Hepatocyte (in vitro differentiated cells): Measurements from ENCODE around the gene STK32C.

Source experiments
- EZH2 ChIP-seq: fragments of 200-600 bp; sonication (generic); IDR thresholded peaks from 2 replicates; pipeline ENCODE4 v1.6.1; 2016; ENCODE audit warnings: antibody characterized with exemption, mild to moderate bottlenecking, borderline replicate concordance
- EZH2phosphoT487 ChIP-seq: fragments of 200-600 bp; sonication (generic); IDR thresholded peaks from one replicate; pipeline ENCODE4 v1.6.1; 2018; ENCODE audit warnings: antibody characterized with exemption, mild to moderate bottlenecking, low read depth, moderate library complexity; ENCODE audit not compliant: unreplicated experiment, severe bottlenecking
- TF ChIP-seq, protein P1 (sequence below): fragments of 200-600 bp; sonication (generic); IDR thresholded peaks from 2 replicates; pipeline ENCODE4 v1.5.1; 2016; ENCODE audit warnings: antibody characterized with exemption, mild to moderate bottlenecking; ENCODE audit not compliant: poor library complexity

GRCh38 chr10:132178672-132179545 is 128.8 kb downstream of the STK32C start:
- TF ChIP-seq, protein P1, sequence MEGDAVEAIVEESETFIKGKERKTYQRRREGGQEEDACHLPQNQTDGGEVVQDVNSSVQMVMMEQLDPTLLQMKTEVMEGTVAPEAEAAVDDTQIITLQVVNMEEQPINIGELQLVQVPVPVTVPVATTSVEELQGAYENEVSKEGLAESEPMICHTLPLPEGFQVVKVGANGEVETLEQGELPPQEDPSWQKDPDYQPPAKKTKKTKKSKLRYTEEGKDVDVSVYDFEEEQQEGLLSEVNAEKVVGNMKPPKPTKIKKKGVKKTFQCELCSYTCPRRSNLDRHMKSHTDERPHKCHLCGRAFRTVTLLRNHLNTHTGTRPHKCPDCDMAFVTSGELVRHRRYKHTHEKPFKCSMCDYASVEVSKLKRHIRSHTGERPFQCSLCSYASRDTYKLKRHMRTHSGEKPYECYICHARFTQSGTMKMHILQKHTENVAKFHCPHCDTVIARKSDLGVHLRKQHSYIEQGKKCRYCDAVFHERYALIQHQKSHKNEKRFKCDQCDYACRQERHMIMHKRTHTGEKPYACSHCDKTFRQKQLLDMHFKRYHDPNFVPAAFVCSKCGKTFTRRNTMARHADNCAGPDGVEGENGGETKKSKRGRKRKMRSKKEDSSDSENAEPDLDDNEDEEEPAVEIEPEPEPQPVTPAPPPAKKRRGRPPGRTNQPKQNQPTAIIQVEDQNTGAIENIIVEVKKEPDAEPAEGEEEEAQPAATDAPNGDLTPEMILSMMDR: no peak
- no peak for TF ChIP-seq EZH2
- no peak for TF ChIP-seq EZH2phosphoT487
